HG03139 (cell line): Measurements from ENCODE around the gene TP53I11.

Experiments
- ATAC-seq: cut with Tn5 transposase; IDR thresholded peaks from one replicate; pipeline ENCODE4 v1.9.1; 2021; ENCODE audit not compliant: unreplicated experiment

TP53I11 gene

GRCh38 chr11:44950625-44951476 lies at the start of gene TP53I11:
TP53I11 (minus strand) TSS chr11:44950883; CDS start chr11:44938335, 12,548 bp downstream.
- ATAC-seq, result no peak

DNA sequence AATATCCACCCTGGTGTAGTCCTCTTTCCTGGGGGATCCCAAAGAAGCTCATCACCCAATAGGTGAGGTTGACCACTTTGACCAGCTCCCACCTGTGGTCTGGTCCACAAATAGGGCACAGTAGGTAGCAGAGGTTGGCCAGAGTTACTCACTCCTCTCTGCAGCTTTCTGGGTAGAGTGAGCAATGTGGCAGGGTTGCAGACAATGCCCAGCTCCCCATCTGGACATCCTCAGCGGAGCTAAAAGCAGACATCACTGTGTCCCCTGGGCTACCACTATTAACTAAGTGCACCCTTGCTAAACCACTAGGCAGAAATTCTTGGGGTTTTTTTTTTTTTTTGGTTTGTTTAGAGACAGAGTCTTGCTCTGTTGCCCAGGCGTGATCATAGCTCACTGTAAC lies 48.4 kb upstream of the TP53I11 start:
- no peak for ATAC-seq

- ATAC-seq, result no peak
Observed at GRCh38 chr11:44998051-44998450, 47.4 kb upstream of the TP53I11 start.

DNA sequence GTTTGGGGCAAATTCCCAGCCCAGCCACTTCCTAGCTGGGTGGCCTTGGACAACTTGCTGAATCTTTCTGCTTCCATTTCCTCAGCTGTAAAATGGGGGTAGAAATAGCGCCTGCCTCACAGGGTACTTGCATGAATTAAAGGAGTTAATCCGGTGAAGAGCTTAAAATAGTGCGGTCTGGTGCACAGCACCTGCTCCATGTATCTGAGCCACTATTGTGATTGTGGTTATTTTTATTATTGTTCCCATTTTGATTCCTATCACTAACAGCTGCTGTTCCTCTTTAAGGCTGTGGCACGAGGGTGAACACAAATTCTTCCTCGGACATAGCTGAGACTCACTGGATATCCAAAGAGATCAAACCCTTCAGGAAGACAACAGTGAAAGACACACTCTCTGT lies 46.9 kb upstream of the TP53I11 start:
- no peak for ATAC-seq

DNA sequence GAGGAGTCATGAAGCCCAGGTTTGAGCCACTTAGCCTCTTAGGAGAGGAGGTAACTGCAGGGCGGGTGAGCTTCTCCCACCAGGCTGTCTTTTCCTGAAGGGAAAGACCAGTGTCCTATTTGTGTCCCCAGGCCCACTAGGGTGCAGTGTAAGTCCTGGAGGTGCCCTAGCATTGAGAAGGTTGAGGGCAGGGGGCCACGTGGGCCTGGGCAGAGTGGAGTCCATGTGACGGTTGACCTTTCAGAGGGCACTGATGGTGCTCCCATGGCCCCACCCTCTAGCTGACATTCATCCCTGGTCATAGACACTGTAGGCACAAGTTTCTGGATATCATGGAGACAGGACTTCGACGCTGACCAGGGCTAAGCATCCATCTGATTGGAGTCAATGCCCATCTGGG lies 44.1 kb upstream of the TP53I11 start:
- ATAC-seq, result no peak

GRCh38 chr11:44993971-44994704 lies 43.5 kb upstream of the TP53I11 start:
- no peak for ATAC-seq

DNA sequence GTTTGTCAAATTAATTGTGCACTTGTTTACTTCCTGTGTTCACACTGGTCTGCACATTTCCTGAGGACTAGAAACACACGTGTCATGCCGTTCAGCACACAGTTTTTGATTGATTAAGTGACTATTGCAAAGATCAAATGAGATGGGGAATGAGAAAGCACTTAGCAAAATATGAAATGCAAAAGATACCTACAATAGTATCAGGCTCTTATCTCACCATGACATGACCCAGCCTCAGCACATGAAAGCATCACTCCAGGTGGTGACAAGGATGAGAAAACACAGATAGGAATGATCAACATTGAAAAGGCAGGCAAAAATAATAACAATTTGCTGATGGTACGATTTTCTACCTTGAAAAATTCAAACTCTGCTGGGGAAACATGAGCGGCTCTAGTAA lies 42.1 kb upstream of the TP53I11 start:
- no peak for ATAC-seq

GRCh38 chr11:44992181-44992582 lies 41.5 kb upstream of the TP53I11 start:
- no peak for ATAC-seq

GRCh38 chr11:44990665-44991064 lies 40.0 kb upstream of the TP53I11 start:
- no peak for ATAC-seq

DNA sequence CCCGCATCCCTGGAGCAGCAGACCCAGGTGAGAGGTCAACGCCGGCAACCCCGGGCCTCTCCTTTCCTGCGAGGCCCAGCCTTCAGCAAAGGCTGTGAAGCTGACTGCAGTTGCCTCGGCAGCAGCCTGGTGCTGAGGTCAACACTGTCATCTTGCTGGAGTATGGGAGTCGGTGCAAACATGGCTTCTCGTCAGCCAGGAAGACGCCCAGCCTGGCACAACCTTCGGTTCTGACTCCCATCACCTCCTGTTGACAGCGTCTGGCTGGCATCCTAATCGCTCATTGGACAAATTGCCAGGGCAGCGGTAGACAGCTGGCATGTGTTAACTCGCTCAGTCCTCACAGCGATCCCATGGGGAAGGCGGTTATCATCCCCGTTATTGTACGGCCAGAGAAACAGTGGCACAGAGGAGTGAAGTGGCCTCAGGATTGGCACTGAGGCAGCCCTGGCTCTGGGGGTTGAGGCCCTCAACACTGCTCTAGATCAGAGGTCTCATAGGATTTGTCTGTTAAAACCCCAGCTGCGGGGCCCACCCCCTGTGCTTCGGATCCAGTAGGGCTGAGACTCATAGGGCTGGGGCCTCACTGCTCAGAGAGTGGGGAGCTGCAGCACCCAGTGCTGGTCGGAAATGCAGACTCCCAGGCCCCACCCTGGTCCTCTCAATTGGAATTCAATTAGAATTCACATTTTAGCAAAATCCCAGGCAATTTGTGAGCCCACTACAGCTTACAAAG lies 39.3 kb upstream of the TP53I11 start:
- ATAC-seq, result no peak

DNA sequence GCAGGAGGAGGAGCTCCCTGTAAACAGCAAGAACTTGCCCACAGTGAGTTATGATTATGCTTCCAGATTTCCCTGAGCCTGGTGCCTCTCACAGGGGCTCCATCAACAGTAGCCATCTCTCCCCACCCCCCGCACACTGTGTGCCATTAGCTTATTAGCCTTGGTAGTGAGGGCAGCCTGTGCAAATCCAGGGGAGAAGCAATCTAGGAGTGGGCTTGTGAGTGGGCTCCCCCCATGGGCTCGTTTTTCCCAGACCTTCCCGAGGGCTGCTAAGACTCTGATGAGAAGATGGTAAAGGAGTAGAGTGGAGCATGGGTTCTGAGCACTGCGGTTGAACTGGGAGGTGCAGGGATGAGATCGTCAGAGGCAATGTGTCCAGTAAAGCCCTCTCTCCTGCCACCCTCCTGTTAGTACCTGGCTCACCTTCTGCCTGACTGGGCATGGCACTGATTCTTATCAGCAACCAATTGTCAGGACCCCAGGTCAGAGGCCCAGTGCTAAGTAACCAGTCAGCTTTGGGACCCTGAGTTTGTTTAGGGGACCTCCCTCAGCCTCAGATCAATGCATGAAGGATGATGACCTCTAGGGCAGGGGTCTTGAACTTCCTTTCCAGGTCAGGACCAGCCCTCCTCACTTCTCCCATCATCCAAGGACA lies 38.4 kb upstream of the TP53I11 start:
- ATAC-seq, result no peak

DNA sequence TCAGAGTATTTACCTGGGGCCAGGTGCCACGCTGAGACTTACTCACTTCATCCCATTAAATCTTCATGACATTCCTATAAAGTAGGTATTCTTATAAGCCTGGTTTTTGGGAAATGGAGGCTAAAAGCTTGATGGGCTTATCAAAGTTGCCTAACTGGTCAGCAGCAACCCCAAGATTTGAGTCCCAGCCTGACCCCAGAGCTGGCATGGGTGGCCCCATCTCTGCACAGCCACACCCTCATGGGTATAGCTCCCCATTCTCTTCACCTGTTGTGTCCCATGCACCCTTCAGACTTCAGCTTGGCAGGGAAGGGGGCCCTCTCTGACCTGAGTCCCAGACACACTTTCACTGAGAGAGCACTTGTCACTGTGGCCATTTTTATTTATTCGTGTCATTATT lies 37.4 kb upstream of the TP53I11 start:
- ATAC-seq, result no peak

GRCh38 chr11:44987506-44987905 lies 36.8 kb upstream of the TP53I11 start:
- ATAC-seq, result no peak

GRCh38 chr11:44986315-44986714 lies 35.6 kb upstream of the TP53I11 start:
- no peak for ATAC-seq

- no peak for ATAC-seq
Observed at GRCh38 chr11:44985721-44986120, 35.0 kb upstream of the TP53I11 start.

DNA sequence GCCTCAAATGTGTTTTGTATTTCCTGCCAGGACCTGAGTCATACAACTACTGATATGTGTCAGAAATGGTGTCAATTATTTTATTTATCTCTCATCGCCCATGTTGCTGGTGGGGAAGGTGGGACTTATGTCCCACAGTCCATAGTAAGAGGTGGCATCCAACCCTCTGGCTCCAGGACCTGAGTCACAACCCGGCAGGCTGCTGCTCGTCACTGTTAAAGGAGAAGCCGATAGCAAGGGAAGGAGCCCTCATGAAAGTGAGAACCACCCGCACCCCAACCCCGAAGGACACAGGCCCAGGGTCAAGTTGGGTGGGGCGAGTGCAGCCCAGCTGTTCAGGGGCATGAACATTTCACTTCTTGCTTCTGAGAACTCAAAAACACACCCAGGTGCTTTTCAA lies 33.1 kb upstream of the TP53I11 start:
- no peak for ATAC-seq

- no peak for ATAC-seq
Observed at GRCh38 chr11:44982496-44983062, 31.9 kb upstream of the TP53I11 start.

DNA sequence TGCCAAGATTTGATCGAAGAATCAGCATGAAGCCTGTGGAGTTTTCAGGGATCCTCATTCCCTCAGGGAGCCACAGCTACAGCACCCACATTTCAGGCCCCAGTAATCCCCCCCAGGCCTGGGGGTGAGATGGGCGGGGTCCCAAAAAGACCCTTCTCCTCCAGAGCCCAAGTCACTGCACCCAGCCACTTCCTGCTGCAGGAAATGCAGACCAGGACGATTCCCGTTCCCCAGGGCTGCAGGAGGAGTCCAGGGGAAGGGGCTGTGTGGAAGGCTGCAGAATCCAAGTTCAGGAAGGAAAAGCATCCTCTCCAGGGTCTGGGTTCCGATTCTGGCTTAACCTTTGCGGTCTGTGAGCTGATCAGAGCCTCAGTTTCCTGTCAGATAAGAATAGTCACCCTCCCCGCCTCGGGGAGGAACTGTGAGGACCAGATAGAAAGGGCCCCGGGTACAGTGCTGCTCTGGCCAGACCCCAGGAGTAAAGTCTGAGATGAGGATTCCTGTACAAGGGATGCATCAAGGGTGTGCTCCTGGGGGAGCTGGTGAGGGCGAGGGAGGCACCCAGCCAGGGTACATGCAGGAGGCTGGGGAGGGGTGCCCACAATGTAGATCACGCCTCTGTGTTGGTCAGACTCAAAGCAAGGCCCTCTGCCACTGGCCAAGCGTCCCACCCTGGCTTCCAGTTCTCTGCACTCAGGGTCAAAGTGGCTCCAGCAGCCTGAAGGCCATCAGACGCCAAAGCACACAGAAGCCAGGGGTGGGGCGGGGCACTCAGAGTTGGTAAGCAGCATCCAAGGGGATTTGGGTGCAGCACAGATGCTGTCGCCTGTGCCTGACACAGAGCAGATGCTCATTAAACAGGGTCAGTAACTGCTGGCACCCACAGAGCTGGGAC lies 30.1 kb upstream of the TP53I11 start:
- no peak for ATAC-seq

GRCh38 chr11:44979543-44980399 lies 29.1 kb upstream of the TP53I11 start:
- ATAC-seq, result no peak
